NOMO-1 treated with DMSO at 0.1 percent for 48 hours (cell line): ENCODE results near the gene RPL35.

ENCODE experiments used
- DNase-seq: peaks from one replicate; lab custom pipeline; 2025; ENCODE audit not compliant: unreplicated experiment; lab: John Stamatoyannopoulos, UW

Gene RPL35

GRCh38 chr9:124861342-124862229 is at the start of gene RPL35, which contains the start of gene ARPC5L:
TSS of gene RPL35 (minus strand) at chr9:124861957. CDS start at chr9:124861912, 45 bp downstream.
TSS of gene ARPC5L (plus strand) at chr9:124862130. CDS start at chr9:124869291, 7,161 bp downstream.
- DNase-seq, result peak; percentile 93

- DNase-seq, result no peak
Observed at GRCh38 chr9:124908098-124908497, 46.3 kb upstream of the RPL35 start.

- DNase-seq, result no peak
Observed at GRCh38 chr9:124906966-124907365, 45.2 kb upstream of the RPL35 start.

- no peak for DNase-seq
Observed at GRCh38 chr9:124899845-124900244, 38.1 kb upstream of the RPL35 start.

- DNase-seq, result no peak
Observed at GRCh38 chr9:124897570-124898460, 36.1 kb upstream of the RPL35 start.

- DNase-seq, result peak; percentile 31
Observed at GRCh38 chr9:124894741-124895170, 33.0 kb upstream of the RPL35 start.

- DNase-seq, result no peak
Observed at GRCh38 chr9:124894035-124894740, 32.4 kb upstream of the RPL35 start.

- no peak for DNase-seq
Observed at GRCh38 chr9:124890179-124890578, 28.4 kb upstream of the RPL35 start.

- no peak for DNase-seq
Observed at GRCh38 chr9:124889006-124889405, 27.2 kb upstream of the RPL35 start.

GRCh38 chr9:124887832-124888231 is 26.1 kb upstream of the RPL35 start:
- no peak for DNase-seq

GRCh38 chr9:124886866-124887492 is 25.2 kb upstream of the RPL35 start:
- no peak for DNase-seq

GRCh38 chr9:124886461-124886860 is 24.7 kb upstream of the RPL35 start:
- no peak for DNase-seq

- no peak for DNase-seq
Observed at GRCh38 chr9:124885551-124885950, 23.8 kb upstream of the RPL35 start.

- DNase-seq, result no peak
Observed at GRCh38 chr9:124884376-124884775, 22.6 kb upstream of the RPL35 start.

- no peak for DNase-seq
Observed at GRCh38 chr9:124882231-124882630, 20.5 kb upstream of the RPL35 start.

GRCh38 chr9:124881138-124881743 is 19.5 kb upstream of the RPL35 start:
- DNase-seq, result no peak

- DNase-seq, result no peak
Observed at GRCh38 chr9:124880501-124880900, 18.7 kb upstream of the RPL35 start.

GRCh38 chr9:124879226-124879625 is 17.5 kb upstream of the RPL35 start:
- no peak for DNase-seq

- DNase-seq, result no peak
Observed at GRCh38 chr9:124878518-124878917, 16.8 kb upstream of the RPL35 start.

- no peak for DNase-seq
Observed at GRCh38 chr9:124878021-124878420, 16.3 kb upstream of the RPL35 start.
